Fibroblast of skin of abdomen (primary cell): Measurements from ENCODE around the gene PRRC2B.
"Not testable (repeated sequence)": the region's sequence is repeated elsewhere in the genome, so short reads cannot be mapped to it uniquely, and the experiment has no call there.

ENCODE experiments used
- DNase-seq: peaks from one replicate; pipeline ENCODE4 v3.0.0-alpha.2; 2013

PRRC2B gene

DNA sequence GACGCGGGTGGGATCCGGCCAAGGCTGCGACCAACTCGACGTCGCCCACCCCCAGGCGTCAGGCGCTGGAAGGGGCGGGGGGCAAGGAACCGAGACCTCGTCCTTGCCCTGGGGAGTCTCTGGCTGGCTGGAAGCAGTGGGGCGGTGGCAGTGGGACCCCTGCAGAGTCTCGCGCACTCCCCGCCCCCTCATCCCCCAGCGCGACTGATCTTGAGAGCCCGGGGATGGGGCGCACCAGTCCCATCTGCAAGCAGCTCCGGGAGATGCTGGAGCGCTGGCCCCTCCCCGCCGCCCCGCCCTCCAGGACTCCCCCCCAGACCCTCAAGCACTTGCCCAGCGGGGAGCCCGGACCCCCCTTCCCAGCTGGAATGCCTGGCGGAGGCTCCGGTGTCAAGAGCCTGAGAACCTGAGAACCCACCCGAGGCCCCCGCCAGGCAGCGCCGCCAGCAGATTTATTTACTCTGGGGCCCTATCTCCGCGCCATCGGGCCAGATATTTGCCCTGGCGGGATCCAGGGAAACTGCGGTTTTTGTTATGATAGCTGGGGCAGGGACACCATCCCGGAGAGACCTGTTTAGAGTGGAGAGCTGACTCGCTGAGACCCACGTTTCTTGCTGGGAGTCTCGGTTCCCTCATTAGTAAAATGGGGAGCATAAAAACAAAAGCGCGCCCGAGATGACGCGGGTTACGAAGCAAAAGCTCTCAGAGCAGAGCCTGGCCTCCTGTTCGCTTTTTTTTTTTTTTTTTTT lies 152.6 kb downstream of the PRRC2B start:
- DNase-seq, result no peak

DNA sequence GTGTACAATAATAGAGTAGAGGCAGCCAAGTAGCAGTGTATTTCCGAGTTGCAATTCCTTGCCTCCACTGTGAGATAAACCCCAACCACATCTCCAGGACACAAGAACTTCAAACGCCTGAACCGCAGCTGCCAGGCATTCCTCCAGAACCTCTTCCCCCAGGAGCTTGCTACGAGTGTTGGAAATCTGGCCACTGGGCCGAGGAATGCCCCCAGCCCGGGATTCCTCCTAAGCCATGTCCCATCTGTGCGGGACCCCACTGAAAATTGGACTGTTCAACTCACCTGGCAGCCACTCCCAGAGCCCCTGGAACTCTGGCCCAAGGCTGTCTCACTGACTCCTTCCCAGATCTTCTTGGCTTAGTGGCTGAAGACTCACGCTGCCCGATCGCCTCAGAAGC lies 155.3 kb downstream of the PRRC2B start:
- DNase-seq, result not testable (repeated sequence)
